HG02623 (cell line): Measurements from ENCODE around the gene MTM1.

ENCODE experiments used
- ATAC-seq: cut with Tn5 transposase; IDR thresholded peaks from one replicate; pipeline ENCODE4 v1.9.1; 2021; ENCODE audit warnings: moderate library complexity; ENCODE audit not compliant: unreplicated experiment

Gene MTM1

GRCh38 chrX:150701377-150701776 lies 133.0 kb downstream of the MTM1 start:
- no peak for ATAC-seq

GRCh38 chrX:150702966-150703694 lies 134.7 kb downstream of the MTM1 start:
- ATAC-seq: no peak

- ATAC-seq: no peak
Observed at GRCh38 chrX:150703695-150703974, 135.2 kb downstream of the MTM1 start.

- no peak for ATAC-seq
Observed at GRCh38 chrX:150704030-150704613, 135.7 kb downstream of the MTM1 start.

GRCh38 chrX:150712619-150713018 lies 144.2 kb downstream of the MTM1 start:
- ATAC-seq: no peak

GRCh38 chrX:150715184-150715583 lies 146.8 kb downstream of the MTM1 start:
- no peak for ATAC-seq

- ATAC-seq: no peak
Observed at GRCh38 chrX:150719621-150720020, 151.2 kb downstream of the MTM1 start.
